Heart right ventricle (tissue), 16 donors: ENCODE measurements around the gene MYH9. TPM values are rescaled to one million over a fixed set of nuclear protein-coding genes. Genes with fewer than 3 reads are reported as not detected.
A peak's percentile ranks its signal among the peaks of the same experiment; 100 is the strongest.

Experiments used
- ATAC-seq, 8 donors: fragments of 200-7000 bp; cut with Tn5 transposase; one replicate each; pipeline ENCODE4 v1.9.1; 2020; ENCODE audit warnings: mild to moderate bottlenecking in 8 of 8, moderate library complexity in 8 of 8, moderate number of reproducible peaks in 1 of 8
- DNase-seq, 2 donors: peaks; one replicate each; pipeline ENCODE4 v3.0.0-alpha.2; 2020
- H3K27ac ChIP-seq, 10 donors: fragments of 200-600 bp; sonication (generic) in 2 of 10; one replicate each; pipeline versions ENCODE4 v1.5.0 to v1.8.0; 2020 to 2022; ENCODE audit warnings: mild to moderate bottlenecking in 3 of 10
- H3K27me3 ChIP-seq, 7 donors: fragments of 200-600 bp; one replicate each; pipeline ENCODE4 v1.8.0; 2021 to 2022; ENCODE audit warnings: mild to moderate bottlenecking in 2 of 7
- H3K36me3 ChIP-seq, 9 donors: fragments of 200-600 bp; sonication (generic) in 1 of 9; one replicate each; pipeline versions ENCODE4 v1.5.0 to v1.8.0; 2020 to 2022; ENCODE audit warnings: mild to moderate bottlenecking in 2 of 9
- H3K4me1 ChIP-seq, 9 donors: fragments of 200-600 bp; sonication (generic) in 1 of 9; one replicate each; pipeline versions ENCODE4 v1.5.0 to v1.8.0; 2020 to 2022; ENCODE audit warnings: mild to moderate bottlenecking in 4 of 9
- H3K4me3 ChIP-seq, 10 donors: fragments of 200-600 bp; sonication (generic) in 2 of 10; one replicate each; pipeline versions ENCODE4 v1.5.0 to v1.8.0; 2020 to 2022; ENCODE audit warnings: mild to moderate bottlenecking in 7 of 10, moderate library complexity in 2 of 10
- H3K9me3 ChIP-seq, 11 donors: fragments of 200-600 bp in 10 of 11; sonication (generic) in 2 of 11; one replicate each; pipeline versions ENCODE4 v1.5.0 to v1.8.0; 2013 to 2022; ENCODE audit warnings: mild to moderate bottlenecking in 2 of 11, control low read depth in 1 of 11, moderate library complexity in 1 of 11
- CTCF ChIP-seq, 9 donors: fragments of 200-600 bp; sonication (generic) in 2 of 9; IDR thresholded peaks; one replicate each; pipeline versions ENCODE4 v1.5.0 to v1.8.0; 2021 to 2022; ENCODE audit warnings: antibody characterized with exemption in 9 of 9, mild to moderate bottlenecking in 5 of 9, moderate library complexity in 1 of 9
- WGBS, 2 donors: extraction: QIAGEN DNeasy Blood & Tissue Kit; methylation state at CpG; one replicate each; pipeline ENCODE4 v1.1.7; 2013; ENCODE audit warnings: inconsistent platforms in 1 of 2; 5-methylcytosine and 5-hydroxymethylcytosine counted together
- intact Hi-C, 10 donors: fragments of 100-400 bp; cut with DNase I; formaldehyde crosslinking; loops; one replicate each; pipeline versions ENCODE4 v1.11.1 to v1.14.2; 2022
- polyA plus RNA-seq, 2 donors: library from polyadenylated mRNA; stranded (reverse); fragments of 200-250 nt; gene quantifications; one replicate each; pipeline ENCODE4 v1.2.3, GENCODE V29; 2013
- total RNA-seq, 10 donors: library from RNA; stranded (reverse); fragmentation: NEBNext Ultra II Directional in 3 of 10; extraction: Animal tissue kit (Norgen Biotek cat#: 25700) in 3 of 10; gene quantifications; one replicate each; pipeline versions ENCODE4 v1.2.1 to v1.2.4, GENCODE V29; 2021 to 2023
- donor health status: Arrhythmogenic right ventricular cardiomyopathy.
- donor health status: ischemic (EF 13 %, LVEDD 7.1; RV severe dilation, severe dysfunction).
- donor health status: healthy with polysubstance abuse.
- donor health status: DM: no; HTN: yes; CAD: no.
- donor health status: DM: no; HTN: no; CAD: no.
- donor health status: ischemic (EF 25% LVEDD 6.9; RV normal size, moderate dysfunction).
- donor health status: ischemic (EF 25% LVEDD 5.7; RV mildly dilated, moderate dysfunction).
- donor health status: healthy.
- donor health status: DM: yes; HTN: yes; CAD: no.
- donor health status: Ischemic cardiomyopathy.
- donor health status: ischemic (EF 35%, LVEDD 5.7; RV mildly dilated, moderate dysfunction).
- donor health status: nonischemic (EF 11% LVEDD 7.7; RV severe dilation, severe dysfunction).
- donor health status: DM: yes; HTN: yes; CAD: no.
- donor health status: PGD.
- donor health status: ischemic (EF 29% LVEDD 5.4; RV normal size, mild dysfunction).
- donor health status: nonischemic (EF 23%, LVEDD 6.1; RV moderate dilation, normal function).

The MYH9 gene
- total and polyA plus RNA-seq, 12 donors = 132 to 345 (median 189) TPM

GRCh38 chr22:36320553-36320952 is 67.2 kb downstream of the MYH9 start:
- Histone ChIP-seq H3K27me3 (no peaks in the 10 kb centered on the region), H3K36me3 (peaks cover 9 to 100% (median 76%) of the 10 kb centered on the region in 9 donors), H3K9me3 (no peaks in the 10 kb centered on the region), H3K27ac (peak overlapping the region; percentile 13 to 97 (median 62)), H3K4me1 (peaks cover 31 to 72% (median 48%) of the 10 kb centered on the region in 9 donors), H3K4me3 (no peak overlapping the region)
- WGBS, 2 donors = 40 to 45% methylated on average over 9 of the region's 9 CpGs
- no peak for TF ChIP-seq CTCF (IDR thresholded peaks at IDR 0.05)
- no peak for ATAC-seq
- intact Hi-C loops = loop anchor here in 6 of 10 donors (5.0 to 10.0 kb wide), 6 partner anchors 54 to 152 kb away; partner anchors contain the start of gene MYH9 (in 2 of the 6)
- DNase-seq = no peak

- ATAC-seq = peak in 1 of 8 donors; percentile 9
- peaks cover 24 to 72% (median 45%) of the 10 kb centered on the region in 9 donors for H3K4me1 ChIP-seq
- WGBS, 2 donors = 76 to 77% methylated on average over 26 of the region's 26 CpGs
- peak overlapping the region; percentile 13 to 97 (median 62) for H3K27ac ChIP-seq
- no peak for DNase-seq
- no peak overlapping the region for H3K4me3 ChIP-seq
- H3K27me3 ChIP-seq = no peaks in the 10 kb centered on the region
- intact Hi-C loops = loop anchor here in 6 of 10 donors (5.0 to 10.0 kb wide), 6 partner anchors 55 to 152 kb away; partner anchors contain the start of gene MYH9 (in 2 of the 6)
- TF ChIP-seq CTCF (IDR thresholded peaks at IDR 0.05) = no peak
- peaks cover 9 to 100% (median 79%) of the 10 kb centered on the region in 9 donors for H3K36me3 ChIP-seq
- no peaks in the 10 kb centered on the region for H3K9me3 ChIP-seq
Measured at GRCh38 chr22:36319595-36320497, 67.9 kb downstream of the MYH9 start.

GRCh38 chr22:36318442-36318841 is 69.3 kb downstream of the MYH9 start:
- Histone ChIP-seq H3K36me3 (peaks cover 9 to 100% (median 93%) of the 10 kb centered on the region in 9 donors), H3K9me3 (no peaks in the 10 kb centered on the region), H3K27ac (peak overlapping the region in 5 of 10 donors; percentile 1 to 97 (median 96)), H3K4me3 (no peak overlapping the region), H3K4me1 (peaks cover 10 to 60% (median 31%) of the 10 kb centered on the region in 9 donors), H3K27me3 (no peaks in the 10 kb centered on the region)
- WGBS, 2 donors = 81 to 84% methylated on average over 12 of the region's 12 CpGs
- intact Hi-C loops = no loop called here
- no peak for TF ChIP-seq CTCF (IDR thresholded peaks at IDR 0.05)
- ATAC-seq (no peak), DNase-seq (no peak)

- peak overlapping the region in 2 of 10 donors; percentile 1 to 96 for H3K27ac ChIP-seq
- 78 to 79% methylated on average over 20 of the region's 20 CpGs for WGBS, 2 donors
- H3K4me3 ChIP-seq = no peak overlapping the region
- H3K36me3 ChIP-seq = peaks cover 9 to 100% (median 95%) of the 10 kb centered on the region in 9 donors
- H3K4me1 ChIP-seq = peaks cover 3 to 53% (median 24%) of the 10 kb centered on the region in 9 donors
- H3K9me3 ChIP-seq = no peaks in the 10 kb centered on the region
- no peak for ATAC-seq
- H3K27me3 ChIP-seq = no peaks in the 10 kb centered on the region
- TF ChIP-seq CTCF (IDR thresholded peaks at IDR 0.05) = no peak
- no peak for DNase-seq
- intact Hi-C loops = no loop called here
Measured at GRCh38 chr22:36317658-36318271, 70.0 kb downstream of the MYH9 start.
